ENCODE measurements around the gene MRTFA.

The MRTFA gene

DNA sequence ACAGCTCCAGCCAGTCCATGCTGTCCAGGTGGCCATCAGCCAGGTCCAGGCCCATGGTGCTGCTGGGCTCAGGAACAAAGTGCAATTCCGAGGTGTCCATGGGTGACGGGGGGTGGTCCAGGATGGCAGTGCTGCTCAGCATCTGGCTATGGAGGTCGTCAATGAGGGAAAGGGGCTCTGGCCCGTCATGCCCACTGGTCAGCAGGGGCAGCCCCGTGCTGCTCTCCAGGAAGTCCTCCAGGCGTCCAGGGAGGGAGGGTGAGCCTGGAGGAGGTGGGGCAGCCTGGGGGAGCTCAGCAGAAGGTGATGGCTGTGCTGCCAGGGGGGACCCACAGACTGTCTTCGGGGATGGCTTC, 225.0 kb downstream of the MRTFA start:
- no peak overlapping the region for H3K9ac ChIP-seq (ENCODE audit: low read depth in 1 of 2, low read length in 2 of 2)
- H3K27ac ChIP-seq (ENCODE audit: low read depth, low read length), result no peak overlapping the region
- peaks cover 11 to 17% of the 10 kb centered on the region in 2 donors for H3K4me1 ChIP-seq (ENCODE audit: control insufficient read depth in 1 of 2, insufficient read depth in 2 of 2, low read length in 2 of 2)
- H3K27me3 ChIP-seq (ENCODE audit: control insufficient read depth in 1 of 2, insufficient read depth in 2 of 2, low read length in 2 of 2), result no peaks in the 10 kb centered on the region
- H3K9me3 ChIP-seq (ENCODE audit: control insufficient read depth in 1 of 2, low read length in 2 of 2), result no peaks in the 10 kb centered on the region
- peaks cover 43 to 60% of the 10 kb centered on the region in 2 donors for H3K36me3 ChIP-seq (ENCODE audit: control insufficient read depth in 1 of 2, insufficient read depth in 2 of 2, low read length in 2 of 2)
- H3K4me3 ChIP-seq (ENCODE audit: low read depth in 1 of 2, low read length in 2 of 2), result no peak overlapping the region

GRCh38 chr22:40410731-40411505, 225.6 kb downstream of the MRTFA start:
- Histone ChIP-seq H3K36me3 (ENCODE audit: control insufficient read depth in 1 of 2, insufficient read depth in 2 of 2, low read length in 2 of 2) (peaks cover 43 to 60% of the 10 kb centered on the region in 2 donors), H3K4me3 (ENCODE audit: low read depth in 1 of 2, low read length in 2 of 2) (no peak overlapping the region), H3K27me3 (ENCODE audit: control insufficient read depth in 1 of 2, insufficient read depth in 2 of 2, low read length in 2 of 2) (no peaks in the 10 kb centered on the region), H3K9me3 (ENCODE audit: control insufficient read depth in 1 of 2, low read length in 2 of 2) (no peaks in the 10 kb centered on the region), H3K9ac (ENCODE audit: low read depth in 1 of 2, low read length in 2 of 2) (no peak overlapping the region), H3K4me1 (ENCODE audit: control insufficient read depth in 1 of 2, insufficient read depth in 2 of 2, low read length in 2 of 2) (peaks cover 10 to 17% of the 10 kb centered on the region in 2 donors), H3K27ac (ENCODE audit: low read depth, low read length) (no peak overlapping the region)

DNA sequence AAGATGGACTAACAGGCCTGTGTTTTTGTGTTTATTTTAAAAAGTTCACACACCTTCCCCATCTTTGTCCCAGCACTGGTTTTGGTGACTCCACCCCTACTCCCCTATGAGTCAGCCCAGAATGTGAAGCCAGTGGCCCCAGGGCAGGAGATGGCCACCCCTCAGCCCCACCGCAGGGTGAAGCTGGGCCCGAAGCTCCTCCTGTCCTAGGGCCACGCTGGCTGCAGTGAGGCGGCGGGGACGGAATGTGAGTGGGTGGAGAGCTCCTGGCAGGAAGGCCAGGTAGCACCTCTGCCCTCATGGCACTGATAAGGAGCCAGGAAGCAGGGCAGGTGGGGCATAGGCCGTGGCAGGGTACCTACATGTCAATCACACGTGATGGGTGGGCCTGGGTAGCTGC, 226.2 kb downstream of the MRTFA start:
- H3K9ac ChIP-seq (ENCODE audit: low read depth in 1 of 2, low read length in 2 of 2), result no peak overlapping the region
- no peaks in the 10 kb centered on the region for H3K9me3 ChIP-seq (ENCODE audit: control insufficient read depth in 1 of 2, low read length in 2 of 2)
- no peaks in the 10 kb centered on the region for H3K27me3 ChIP-seq (ENCODE audit: control insufficient read depth in 1 of 2, insufficient read depth in 2 of 2, low read length in 2 of 2)
- H3K4me3 ChIP-seq (ENCODE audit: low read depth in 1 of 2, low read length in 2 of 2), result no peak overlapping the region
- H3K4me1 ChIP-seq (ENCODE audit: control insufficient read depth in 1 of 2, insufficient read depth in 2 of 2, low read length in 2 of 2), result peaks cover 3 to 10% of the 10 kb centered on the region in 2 donors
- H3K27ac ChIP-seq (ENCODE audit: low read depth, low read length), result no peak overlapping the region
- peaks cover 49 to 63% of the 10 kb centered on the region in 2 donors for H3K36me3 ChIP-seq (ENCODE audit: control insufficient read depth in 1 of 2, insufficient read depth in 2 of 2, low read length in 2 of 2)

DNA sequence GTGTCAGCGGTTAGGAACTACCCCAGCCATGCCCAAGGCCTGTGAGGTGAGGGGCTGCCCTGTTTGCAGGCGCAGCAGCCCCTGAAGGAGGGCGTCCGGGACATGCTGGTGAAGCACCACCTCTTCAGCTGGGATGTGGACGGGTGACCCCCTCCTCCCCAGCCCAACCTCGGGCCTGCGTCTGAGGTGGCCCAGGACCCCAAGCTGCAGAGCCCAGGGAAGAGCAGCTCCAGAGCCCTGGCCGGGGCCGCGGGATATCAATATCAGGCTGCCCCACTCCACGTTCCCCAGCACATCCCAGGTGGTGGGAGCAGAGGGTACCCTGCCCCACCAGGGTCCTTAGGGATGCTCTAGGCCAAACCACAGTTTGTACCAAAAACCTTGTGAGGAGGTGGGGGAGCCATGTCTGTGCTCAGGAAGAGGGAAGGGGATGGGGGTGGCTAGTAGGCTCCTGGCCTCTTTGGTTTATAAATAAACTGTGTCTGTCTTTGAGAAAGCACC, 226.9 kb downstream of the MRTFA start:
- Histone ChIP-seq H3K27me3 (ENCODE audit: control insufficient read depth in 1 of 2, insufficient read depth in 2 of 2, low read length in 2 of 2) (no peaks in the 10 kb centered on the region), H3K4me3 (ENCODE audit: low read depth in 1 of 2, low read length in 2 of 2) (no peak overlapping the region), H3K27ac (ENCODE audit: low read depth, low read length) (no peak overlapping the region), H3K36me3 (ENCODE audit: control insufficient read depth in 1 of 2, insufficient read depth in 2 of 2, low read length in 2 of 2) (peaks cover 49 to 69% of the 10 kb centered on the region in 2 donors), H3K4me1 (ENCODE audit: control insufficient read depth in 1 of 2, insufficient read depth in 2 of 2, low read length in 2 of 2) (peaks cover 0 to 5% of the 10 kb centered on the region in 2 donors), H3K9me3 (ENCODE audit: control insufficient read depth in 1 of 2, low read length in 2 of 2) (no peaks in the 10 kb centered on the region), H3K9ac (ENCODE audit: low read depth in 1 of 2, low read length in 2 of 2) (no peak overlapping the region)

DNA sequence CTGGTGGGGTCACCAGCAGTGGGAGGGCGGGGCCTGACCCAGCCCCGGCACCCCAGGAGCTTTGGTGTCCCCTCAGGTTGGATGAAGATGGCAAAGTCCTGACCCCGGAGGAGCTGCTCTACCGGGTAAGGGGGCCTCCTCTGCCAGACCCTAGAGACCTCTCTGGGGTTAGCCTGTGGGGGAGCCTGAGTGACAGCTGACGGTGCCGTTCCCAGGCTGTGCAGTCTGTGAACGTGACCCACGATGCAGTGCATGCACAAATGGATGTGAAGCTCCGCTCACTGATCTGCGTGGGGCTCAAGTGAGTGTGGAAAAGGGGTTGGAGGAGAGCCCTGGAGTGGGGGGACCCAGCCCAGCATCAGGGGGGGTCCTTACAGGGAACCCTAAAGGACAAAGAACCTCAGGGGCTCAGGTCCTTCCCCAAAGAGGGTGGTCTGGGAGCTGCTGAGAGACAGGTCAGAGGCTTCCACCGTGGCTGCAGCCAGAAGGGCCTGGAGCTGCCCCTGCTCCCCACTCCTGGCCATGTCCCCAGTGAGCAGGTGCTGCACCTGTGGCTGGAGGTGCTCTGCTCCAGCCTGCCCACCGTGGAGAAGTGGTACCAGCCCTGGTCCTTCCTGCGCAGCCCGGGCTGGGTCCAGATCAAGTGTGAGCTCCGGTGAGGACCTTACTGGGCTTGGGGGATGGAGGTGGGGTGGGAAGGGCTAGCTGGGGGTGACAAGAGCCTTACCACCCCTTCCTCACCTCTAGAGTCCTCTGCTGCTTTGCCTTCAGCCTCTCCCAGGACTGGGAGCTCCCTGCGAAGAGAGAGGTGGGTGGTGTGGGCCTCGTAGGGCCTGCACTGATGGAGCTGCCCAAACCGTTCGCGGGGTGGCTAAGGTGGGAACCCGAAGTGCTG, 227.6 kb downstream of the MRTFA start:
- no peak overlapping the region for H3K27ac ChIP-seq (ENCODE audit: low read depth, low read length)
- peaks cover 49 to 76% of the 10 kb centered on the region in 2 donors for H3K36me3 ChIP-seq (ENCODE audit: control insufficient read depth in 1 of 2, insufficient read depth in 2 of 2, low read length in 2 of 2)
- H3K4me1 ChIP-seq (ENCODE audit: control insufficient read depth in 1 of 2, insufficient read depth in 2 of 2, low read length in 2 of 2), result no peaks in the 10 kb centered on the region
- H3K9ac ChIP-seq (ENCODE audit: low read depth in 1 of 2, low read length in 2 of 2), result no peak overlapping the region
- no peaks in the 10 kb centered on the region for H3K9me3 ChIP-seq (ENCODE audit: control insufficient read depth in 1 of 2, low read length in 2 of 2)
- H3K4me3 ChIP-seq (ENCODE audit: low read depth in 1 of 2, low read length in 2 of 2), result no peak overlapping the region
- H3K27me3 ChIP-seq (ENCODE audit: control insufficient read depth in 1 of 2, insufficient read depth in 2 of 2, low read length in 2 of 2), result no peaks in the 10 kb centered on the region

GRCh38 chr22:40407831-40408717, 228.4 kb downstream of the MRTFA start:
- H3K4me3 ChIP-seq (ENCODE audit: low read depth in 1 of 2, low read length in 2 of 2), result no peak overlapping the region
- H3K4me1 ChIP-seq (ENCODE audit: control insufficient read depth in 1 of 2, insufficient read depth in 2 of 2, low read length in 2 of 2), result no peaks in the 10 kb centered on the region
- H3K27ac ChIP-seq (ENCODE audit: low read depth, low read length), result no peak overlapping the region
- H3K27me3 ChIP-seq (ENCODE audit: control insufficient read depth in 1 of 2, insufficient read depth in 2 of 2, low read length in 2 of 2), result no peaks in the 10 kb centered on the region
- H3K9me3 ChIP-seq (ENCODE audit: control insufficient read depth in 1 of 2, low read length in 2 of 2), result no peaks in the 10 kb centered on the region
- peaks cover 49 to 84% of the 10 kb centered on the region in 2 donors for H3K36me3 ChIP-seq (ENCODE audit: control insufficient read depth in 1 of 2, insufficient read depth in 2 of 2, low read length in 2 of 2)
- no peak overlapping the region for H3K9ac ChIP-seq (ENCODE audit: low read depth in 1 of 2, low read length in 2 of 2)

GRCh38 chr22:40407021-40407761, 229.3 kb downstream of the MRTFA start:
- Histone ChIP-seq H3K36me3 (ENCODE audit: control insufficient read depth in 1 of 2, insufficient read depth in 2 of 2, low read length in 2 of 2) (peaks cover 46 to 93% of the 10 kb centered on the region in 2 donors), H3K4me1 (ENCODE audit: control insufficient read depth in 1 of 2, insufficient read depth in 2 of 2, low read length in 2 of 2) (no peaks in the 10 kb centered on the region), H3K4me3 (ENCODE audit: low read depth in 1 of 2, low read length in 2 of 2) (no peak overlapping the region), H3K27ac (ENCODE audit: low read depth, low read length) (no peak overlapping the region), H3K27me3 (ENCODE audit: control insufficient read depth in 1 of 2, insufficient read depth in 2 of 2, low read length in 2 of 2) (no peaks in the 10 kb centered on the region), H3K9me3 (ENCODE audit: control insufficient read depth in 1 of 2, low read length in 2 of 2) (no peaks in the 10 kb centered on the region), H3K9ac (ENCODE audit: low read depth in 1 of 2, low read length in 2 of 2) (no peak overlapping the region)

DNA sequence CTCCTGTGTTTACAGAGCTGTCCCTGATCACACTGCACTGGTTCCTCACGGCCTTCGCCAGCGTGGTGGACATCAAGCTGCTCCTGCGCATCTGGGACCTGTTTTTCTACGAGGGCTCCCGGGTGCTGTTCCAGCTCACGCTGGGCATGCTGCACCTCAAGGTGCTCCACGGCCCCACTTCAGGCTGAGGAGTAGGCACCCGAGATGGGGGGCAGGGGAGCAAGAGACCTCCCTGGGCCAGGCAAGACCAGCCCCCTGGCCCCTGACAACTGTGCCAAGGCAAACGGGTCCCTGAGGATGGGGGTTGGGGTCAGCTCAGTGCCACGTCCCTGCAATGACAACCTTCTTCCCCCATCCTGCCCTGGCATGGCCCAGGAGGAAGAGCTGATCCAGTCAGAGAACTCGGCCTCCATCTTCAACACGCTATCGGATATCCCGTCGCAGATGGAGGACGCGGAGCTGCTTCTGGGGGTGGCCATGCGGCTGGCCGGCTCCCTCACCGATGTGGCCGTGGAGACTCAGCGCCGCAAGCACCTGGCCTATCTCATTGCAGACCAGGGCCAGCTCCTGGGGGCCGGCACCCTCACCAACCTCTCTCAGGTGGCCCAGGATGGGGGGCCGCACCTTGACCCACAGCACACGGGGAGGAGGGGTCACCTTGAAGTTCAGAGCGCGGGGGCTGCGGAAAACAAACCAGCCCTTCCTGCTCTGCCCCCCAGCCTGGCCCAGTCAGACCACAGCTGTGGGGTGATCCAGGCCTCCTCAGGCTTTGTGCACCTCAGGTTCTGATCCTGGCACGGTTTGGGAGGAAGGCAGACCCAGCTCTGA, 230.2 kb downstream of the MRTFA start:
- no peaks in the 10 kb centered on the region for H3K9me3 ChIP-seq (ENCODE audit: control insufficient read depth in 1 of 2, low read length in 2 of 2)
- no peak overlapping the region for H3K9ac ChIP-seq (ENCODE audit: low read depth in 1 of 2, low read length in 2 of 2)
- H3K27me3 ChIP-seq (ENCODE audit: control insufficient read depth in 1 of 2, insufficient read depth in 2 of 2, low read length in 2 of 2), result no peaks in the 10 kb centered on the region
- H3K36me3 ChIP-seq (ENCODE audit: control insufficient read depth in 1 of 2, insufficient read depth in 2 of 2, low read length in 2 of 2), result peaks cover 45 to 97% of the 10 kb centered on the region in 2 donors
- H3K4me3 ChIP-seq (ENCODE audit: low read depth in 1 of 2, low read length in 2 of 2), result no peak overlapping the region
- no peak overlapping the region for H3K27ac ChIP-seq (ENCODE audit: low read depth, low read length)
- H3K4me1 ChIP-seq (ENCODE audit: control insufficient read depth in 1 of 2, insufficient read depth in 2 of 2, low read length in 2 of 2), result no peaks in the 10 kb centered on the region
